B cell (primary cell): Measurements from ENCODE around the gene HELT. TPM values are rescaled to one million over a fixed set of nuclear protein-coding genes. Genes with fewer than 3 reads are reported as not detected.

Source experiments
- ATAC-seq: fragments of 200-7000 bp; cut with Tn5 transposase; one replicate; pipeline ENCODE4 v1.10.0; 2021; ENCODE audit warnings: low read depth, mild to moderate bottlenecking, moderate number of reproducible peaks, moderate library complexity
- CTCF ChIA-PET: fragments of 350-600 bp; sonication (Branson Sonifier 250); formaldehyde crosslinking; loops from one replicate; lab custom pipeline; 2021; ENCODE audit warnings: antibody characterized with exemption, inconsistent platforms; lab: Charles Lee
- POLR2A ChIA-PET: fragments of 350-600 bp; sonication (Branson Sonifier 250); formaldehyde crosslinking; loops from one replicate; lab custom pipeline; 2021; ENCODE audit warnings: antibody characterized with exemption; lab: Charles Lee
- DNase-seq: peaks from one replicate; pipeline ENCODE4 v3.0.0; 2013
- H2AFZ ChIP-seq: 2 replicates; pipeline ENCODE4 v1.6.1; 2012; ENCODE audit warnings: mild to moderate bottlenecking, low read depth, low read length; ENCODE audit not compliant: insufficient read depth, poor library complexity, severe bottlenecking
- H3K27ac ChIP-seq, 2 donors: 1 replicate in 1 of 2; 2 replicates in 1 of 2; pipeline ENCODE4 v1.5.1; 2012 to 2013; ENCODE audit warnings: low read length in 2 of 2, mild to moderate bottlenecking in 2 of 2, moderate library complexity in 1 of 2
- H3K27me3 ChIP-seq, 4 experiments: fragments of 200-600 bp in 1 of 4; sonication (generic) in 1 of 4; replicated peaks in 1 of 4; 1 replicate in 2 of 4; 2 replicates in 2 of 4; pipeline versions ENCODE4 v1.6.1 to v1.7.0; 2013 to 2016; ENCODE audit warnings: low read length in 3 of 4, mild to moderate bottlenecking in 2 of 4, mixed read lengths in 1 of 4, moderate library complexity in 1 of 4; ENCODE audit not compliant: insufficient read depth in 4 of 4, control insufficient read depth in 3 of 4; ENCODE audit errors: control extremely low read depth in 1 of 4
- H3K36me3 ChIP-seq, 2 experiments: replicated peaks in 1 of 2; 1 replicate in 1 of 2; 2 replicates in 1 of 2; pipeline versions ENCODE4 v1.6.1 to v1.7.1; 2013; ENCODE audit warnings: low read length in 1 of 2; ENCODE audit not compliant: insufficient read depth in 2 of 2, control insufficient read depth in 1 of 2; ENCODE audit errors: control extremely low read depth in 1 of 2, extremely low read depth in 1 of 2
- H3K4me1 ChIP-seq, 2 donors: fragments of 200-600 bp in 1 of 2; sonication (generic) in 1 of 2; 1 replicate in 1 of 2; 2 replicates in 1 of 2; pipeline versions ENCODE4 v1.5.1 to v1.6.1; 2013 to 2017; ENCODE audit warnings: low read length in 2 of 2; ENCODE audit not compliant: control insufficient read depth in 2 of 2, insufficient read depth in 2 of 2
- H3K4me2 ChIP-seq: replicated peaks from 2 replicates; pipeline ENCODE3; 2012; ENCODE audit warnings: mild to moderate bottlenecking, low read depth, low read length; ENCODE audit not compliant: poor library complexity, severe bottlenecking
- H3K4me3 ChIP-seq, 5 experiments: fragments of 200-600 bp in 1 of 5; sonication (generic) in 1 of 5; 1 replicate in 3 of 5; 2 replicates in 2 of 5; pipeline versions ENCODE4 v1.5.1 to v1.7.0; 2011 to 2016; ENCODE audit warnings: low read length in 4 of 5, mild to moderate bottlenecking in 4 of 5, low read depth in 2 of 5, control low read depth in 1 of 5, moderate library complexity in 1 of 5; ENCODE audit not compliant: insufficient read depth in 1 of 5; ENCODE audit errors: control extremely low read depth in 1 of 5, extremely low read depth in 1 of 5
- H3K79me2 ChIP-seq: fragments of 200-600 bp; sonication (generic); one replicate; pipeline ENCODE4 v1.6.0; 2016; ENCODE audit warnings: low read length; ENCODE audit not compliant: control insufficient read depth, insufficient read depth
- H3K9ac ChIP-seq: fragments of 200-600 bp; sonication (generic); 2 replicates; pipeline ENCODE4 v1.6.1; 2017; ENCODE audit warnings: mild to moderate bottlenecking, low read length, moderate library complexity
- H3K9me3 ChIP-seq, 3 donors: one replicate each; pipeline versions ENCODE4 v1.6.1 to v1.7.1; 2013; ENCODE audit warnings: low read length in 2 of 3; ENCODE audit not compliant: control insufficient read depth in 2 of 3, insufficient read depth in 1 of 3; ENCODE audit errors: control extremely low read depth in 1 of 3
- H4K20me1 ChIP-seq: 2 replicates; pipeline ENCODE4 v1.6.0; 2012; ENCODE audit warnings: mild to moderate bottlenecking, low read length; ENCODE audit not compliant: insufficient read depth, control insufficient read depth, poor library complexity, severe bottlenecking
- H3K27ac Mint-ChIP-seq: one replicate; pipeline ENCODE4 v1.8.0; 2021; ENCODE audit warnings: mixed read lengths
- H3K27me3 Mint-ChIP-seq: one replicate; pipeline ENCODE4 v1.8.0; 2021; ENCODE audit warnings: mixed read lengths
- H3K4me1 Mint-ChIP-seq: one replicate; pipeline ENCODE4 v1.8.0; 2021; ENCODE audit warnings: mixed read lengths
- H3K4me3 Mint-ChIP-seq: one replicate; pipeline ENCODE4 v1.8.0; 2021; ENCODE audit warnings: mixed read lengths
- H3K9me3 Mint-ChIP-seq: one replicate; pipeline ENCODE4 v1.8.0; 2022; ENCODE audit warnings: mixed read lengths; ENCODE audit not compliant: insufficient read depth
- EZH2 ChIP-seq: IDR thresholded peaks from 2 replicates; pipeline ENCODE4 v1.6.1; 2012; ENCODE audit warnings: borderline replicate concordance, low read depth, mild to moderate bottlenecking, moderate library complexity, low read length; ENCODE audit not compliant: insufficient read depth, poor library complexity, severe bottlenecking
- WGBS: methylation state at CpG from one replicate; pipeline ENCODE4 v1.1.5; 2013; ENCODE audit warnings: missing lambda C conversion rate; ENCODE audit not compliant: insufficient coverage; 5-methylcytosine and 5-hydroxymethylcytosine counted together
- intact Hi-C: fragments of 100-400 bp; cut with micrococcal nuclease; formaldehyde crosslinking; loops from one replicate; pipeline ENCODE4 v1.10.0; 2022
- polyA minus RNA-seq: library from RNA; depleted of rRNA, polyadenylated mRNA; stranded (reverse); fragments of >200 nt; gene quantifications from 2 replicates; pipeline ENCODE4 v1.2.3, GENCODE V29; 2012
- polyA plus RNA-seq: library from polyadenylated mRNA; depleted of rRNA; stranded (reverse); fragments of >200 nt; gene quantifications from 2 replicates; pipeline ENCODE4 v1.2.3, GENCODE V29; 2012
- total RNA-seq, 2 donors: library from RNA; stranded (reverse); fragments of 120-200 nt in 1 of 2; gene quantifications; 1 replicate in 1 of 2; 2 replicates in 1 of 2; pipeline versions ENCODE4 v1.2.3 to v1.2.4, GENCODE V29; 2013 to 2022
- TF ChIP-seq, protein P1 (sequence below): fragments of 200-600 bp; IDR thresholded peaks from one replicate; pipeline ENCODE4 v1.8.0; 2022; ENCODE audit warnings: antibody characterized with exemption, mild to moderate bottlenecking

The HELT gene, protein sequence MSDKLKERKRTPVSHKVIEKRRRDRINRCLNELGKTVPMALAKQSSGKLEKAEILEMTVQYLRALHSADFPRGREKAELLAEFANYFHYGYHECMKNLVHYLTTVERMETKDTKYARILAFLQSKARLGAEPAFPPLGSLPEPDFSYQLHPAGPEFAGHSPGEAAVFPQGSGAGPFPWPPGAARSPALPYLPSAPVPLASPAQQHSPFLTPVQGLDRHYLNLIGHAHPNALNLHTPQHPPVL
- total RNA-seq: not detected in 2 replicates
- not detected for total RNA-seq (2013)
- not detected in 2 replicates for polyA plus RNA-seq
- polyA minus RNA-seq: not detected in 2 replicates

DNA sequence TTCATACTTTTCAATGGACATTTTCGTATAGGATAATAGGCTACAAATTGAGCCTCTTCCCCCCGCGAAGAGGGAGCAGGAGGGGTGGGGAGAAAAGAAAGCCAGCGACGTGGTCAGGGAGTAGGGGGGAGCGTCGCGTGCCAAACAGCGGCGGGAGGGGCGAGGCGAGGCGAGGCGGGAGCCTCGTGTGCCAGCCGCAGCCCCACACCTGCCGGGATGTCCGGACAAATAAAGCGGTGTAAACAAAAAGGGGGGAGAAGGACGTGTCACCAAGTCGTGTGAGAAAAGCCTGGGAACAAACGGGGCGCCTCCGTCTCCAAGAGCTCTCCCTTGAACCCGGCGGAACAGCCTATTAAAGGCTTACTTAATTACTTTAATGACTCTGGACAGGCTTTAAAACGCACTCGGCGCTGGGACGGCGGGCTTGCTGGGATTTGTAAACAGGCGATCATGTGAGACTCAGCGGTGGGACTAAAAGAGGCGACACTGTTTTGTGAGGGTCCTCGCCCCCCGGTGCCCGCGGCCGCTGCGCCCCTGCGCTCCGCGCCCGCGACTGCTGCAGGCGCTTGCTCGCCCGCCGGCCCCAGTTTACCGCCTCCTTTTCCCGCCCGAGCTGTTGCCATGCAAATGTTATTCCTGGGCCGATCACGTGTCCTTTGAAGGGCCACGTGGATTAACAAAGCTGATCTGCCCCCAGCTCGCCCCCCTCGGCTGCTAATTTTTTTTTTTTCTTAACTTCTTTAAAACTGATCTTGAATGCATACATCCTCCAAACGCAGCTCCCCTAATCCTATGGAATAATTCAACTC, at the start of gene HELT:
Gene HELT, plus strand, starts transcription at position 527 of the 809 bp plus-strand sequence. CDS start 439 bp downstream, outside the sequence.
- ChIA-PET CTCF (interaction anchor here (1.4 kb wide), 1 partner anchor 78 kb away, joined by 3 read pairs; no protein-coding TSS in a partner anchor), POLR2A (no interaction called here)
- no peaks in the 10 kb centered on the region for H3K79me2 ChIP-seq
- H3K9me3 ChIP-seq: no peaks in the 10 kb centered on the region
- DNase-seq: no peak
- Mint-ChIP-seq H3K9me3 (no peaks in the 10 kb centered on the region), H3K27me3 (peaks cover 70% of the 10 kb centered on the region), H3K27ac (no peak within 1 kb of the TSS), H3K4me1 (peaks cover 20% of the 10 kb centered on the region), H3K4me3 (no peak within 1 kb of the TSS)
- no peak within 1 kb of the TSS for H3K9ac ChIP-seq
- no peaks in the 10 kb centered on the region for H3K36me3 ChIP-seq
- TF ChIP-seq, protein P1, sequence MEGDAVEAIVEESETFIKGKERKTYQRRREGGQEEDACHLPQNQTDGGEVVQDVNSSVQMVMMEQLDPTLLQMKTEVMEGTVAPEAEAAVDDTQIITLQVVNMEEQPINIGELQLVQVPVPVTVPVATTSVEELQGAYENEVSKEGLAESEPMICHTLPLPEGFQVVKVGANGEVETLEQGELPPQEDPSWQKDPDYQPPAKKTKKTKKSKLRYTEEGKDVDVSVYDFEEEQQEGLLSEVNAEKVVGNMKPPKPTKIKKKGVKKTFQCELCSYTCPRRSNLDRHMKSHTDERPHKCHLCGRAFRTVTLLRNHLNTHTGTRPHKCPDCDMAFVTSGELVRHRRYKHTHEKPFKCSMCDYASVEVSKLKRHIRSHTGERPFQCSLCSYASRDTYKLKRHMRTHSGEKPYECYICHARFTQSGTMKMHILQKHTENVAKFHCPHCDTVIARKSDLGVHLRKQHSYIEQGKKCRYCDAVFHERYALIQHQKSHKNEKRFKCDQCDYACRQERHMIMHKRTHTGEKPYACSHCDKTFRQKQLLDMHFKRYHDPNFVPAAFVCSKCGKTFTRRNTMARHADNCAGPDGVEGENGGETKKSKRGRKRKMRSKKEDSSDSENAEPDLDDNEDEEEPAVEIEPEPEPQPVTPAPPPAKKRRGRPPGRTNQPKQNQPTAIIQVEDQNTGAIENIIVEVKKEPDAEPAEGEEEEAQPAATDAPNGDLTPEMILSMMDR: no peak
- TF ChIP-seq EZH2: no peak
- H3K4me3 ChIP-seq: no peak within 1 kb of the TSS
- intact Hi-C loops: no loop called here
- H2AFZ ChIP-seq: no peak within 1 kb of the TSS
- no peaks in the 10 kb centered on the region for H4K20me1 ChIP-seq
- peaks cover 13 to 17% of the 10 kb centered on the region in 2 donors for H3K4me1 ChIP-seq
- H3K4me2 ChIP-seq: no peak within 1 kb of the TSS
- 6% methylated on average over 54 of the region's 58 CpGs for WGBS
- no peak for ATAC-seq
- H3K27me3 ChIP-seq: peaks cover 0 to 78% (median 39%) of the 10 kb centered on the region in 4 experiments
- H3K27ac ChIP-seq: no peak within 1 kb of the TSS
